Measurements from ENCODE around the gene PSMA7.

DNA sequence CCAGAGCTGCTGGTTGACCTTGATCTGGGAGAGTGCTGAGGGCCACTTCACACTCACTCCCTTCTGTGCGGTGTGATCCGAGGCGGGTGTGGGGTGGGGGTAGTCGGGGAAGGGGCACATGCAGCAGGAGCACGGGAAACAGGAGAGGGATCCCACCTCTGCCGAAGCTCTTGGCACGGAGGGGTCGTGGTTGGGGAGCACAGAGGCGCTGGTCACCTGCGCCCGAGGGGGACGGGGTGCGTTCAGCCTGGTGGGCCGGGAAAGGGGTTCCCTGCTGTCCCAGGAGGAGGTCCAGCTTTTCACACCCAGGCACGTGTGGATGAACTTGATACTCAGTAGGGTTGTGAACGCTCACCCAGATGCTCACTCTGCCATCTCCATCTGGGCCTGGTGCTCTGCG is 17.7 kb upstream of the PSMA7 start:
- TF ChIP-seq, protein P1, sequence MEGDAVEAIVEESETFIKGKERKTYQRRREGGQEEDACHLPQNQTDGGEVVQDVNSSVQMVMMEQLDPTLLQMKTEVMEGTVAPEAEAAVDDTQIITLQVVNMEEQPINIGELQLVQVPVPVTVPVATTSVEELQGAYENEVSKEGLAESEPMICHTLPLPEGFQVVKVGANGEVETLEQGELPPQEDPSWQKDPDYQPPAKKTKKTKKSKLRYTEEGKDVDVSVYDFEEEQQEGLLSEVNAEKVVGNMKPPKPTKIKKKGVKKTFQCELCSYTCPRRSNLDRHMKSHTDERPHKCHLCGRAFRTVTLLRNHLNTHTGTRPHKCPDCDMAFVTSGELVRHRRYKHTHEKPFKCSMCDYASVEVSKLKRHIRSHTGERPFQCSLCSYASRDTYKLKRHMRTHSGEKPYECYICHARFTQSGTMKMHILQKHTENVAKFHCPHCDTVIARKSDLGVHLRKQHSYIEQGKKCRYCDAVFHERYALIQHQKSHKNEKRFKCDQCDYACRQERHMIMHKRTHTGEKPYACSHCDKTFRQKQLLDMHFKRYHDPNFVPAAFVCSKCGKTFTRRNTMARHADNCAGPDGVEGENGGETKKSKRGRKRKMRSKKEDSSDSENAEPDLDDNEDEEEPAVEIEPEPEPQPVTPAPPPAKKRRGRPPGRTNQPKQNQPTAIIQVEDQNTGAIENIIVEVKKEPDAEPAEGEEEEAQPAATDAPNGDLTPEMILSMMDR (IDR thresholded peaks at IDR 0.05) = no peak
- no peak for TF ChIP-seq ZFX (IDR thresholded peaks at IDR 0.05; ENCODE audit: borderline replicate concordance)
